Measurements from ENCODE around the gene KLK8.
A peak's percentile ranks its signal among the peaks of the same experiment; 100 is the strongest.

KLK8 gene

GRCh38 chr19:51001515-51001914 is at the start of gene KLK8:
Gene KLK8 (minus strand): TSS chr19:51001604. CDS start chr19:51001167, 437 bp downstream.
- DNase-seq (ENCODE audit: low spot score) = no peak

GRCh38 chr19:51047031-51047335 is 45.6 kb upstream of the KLK8 start:
- DNase-seq (ENCODE audit: low spot score) = no peak

GRCh38 chr19:51044327-51044726 is 42.9 kb upstream of the KLK8 start:
- DNase-seq (ENCODE audit: low spot score) = no peak

- no peak for DNase-seq (ENCODE audit: low spot score)
These were observed 42.1 kb upstream of the KLK8 start for GRCh38 chr19:51043497-51043896.

- no peak for DNase-seq (ENCODE audit: low spot score)
These were observed 38.7 kb upstream of the KLK8 start for GRCh38 chr19:51040151-51040550.

GRCh38 chr19:51036519-51036918 is 35.1 kb upstream of the KLK8 start:
- DNase-seq (ENCODE audit: low spot score) = no peak

GRCh38 chr19:51034704-51035103 is 33.3 kb upstream of the KLK8 start, which contains the start of gene KLK12:
Gene KLK12 (minus strand): TSS chr19:51035002. CDS start chr19:51034621, 381 bp downstream.
- no peak for DNase-seq (ENCODE audit: low spot score)

GRCh38 chr19:51031880-51032225 is 30.4 kb upstream of the KLK8 start:
- DNase-seq (ENCODE audit: low spot score) = no peak

GRCh38 chr19:51031220-51031879 is 29.9 kb upstream of the KLK8 start:
- DNase-seq (ENCODE audit: low spot score) = no peak

GRCh38 chr19:51030631-51031030 is 29.2 kb upstream of the KLK8 start:
- no peak for DNase-seq (ENCODE audit: low spot score)

GRCh38 chr19:51029718-51030117 is 28.3 kb upstream of the KLK8 start:
- DNase-seq (ENCODE audit: low spot score) = no peak

- no peak for DNase-seq (ENCODE audit: low spot score)
These were observed 26.5 kb upstream of the KLK8 start for GRCh38 chr19:51027873-51028272.

GRCh38 chr19:51027126-51027806 is 25.9 kb upstream of the KLK8 start:
- DNase-seq (ENCODE audit: low spot score) = no peak

- no peak for DNase-seq (ENCODE audit: low spot score)
These were observed 25.1 kb upstream of the KLK8 start, which contains the start of gene KLK11 for GRCh38 chr19:51026554-51026831. Gene KLK11 (minus strand): TSS chr19:51026616. CDS start chr19:51025631, 985 bp downstream.

- no peak for DNase-seq (ENCODE audit: low spot score)
These were observed 24.6 kb upstream of the KLK8 start for GRCh38 chr19:51025809-51026553.

- no peak for DNase-seq (ENCODE audit: low spot score)
These were observed 24.0 kb upstream of the KLK8 start for GRCh38 chr19:51025401-51025800.

GRCh38 chr19:51024924-51025323 is 23.5 kb upstream of the KLK8 start:
- DNase-seq (ENCODE audit: low spot score) = no peak

- no peak for DNase-seq (ENCODE audit: low spot score)
These were observed 22.5 kb upstream of the KLK8 start for GRCh38 chr19:51023946-51024345.

- DNase-seq (ENCODE audit: low spot score) = no peak
These were observed 21.1 kb upstream of the KLK8 start for GRCh38 chr19:51022526-51022925.

- DNase-seq (ENCODE audit: low spot score) = peak; percentile 46
These were observed 19.7 kb upstream of the KLK8 start for GRCh38 chr19:51020988-51021651.

- DNase-seq (ENCODE audit: low spot score) = no peak
These were observed 18.1 kb upstream of the KLK8 start, which contains the start of gene KLK10 for GRCh38 chr19:51019544-51019925. Gene KLK10 (minus strand): TSS chr19:51019709. CDS start chr19:51019130, 579 bp downstream.

GRCh38 chr19:51018745-51019543 is 17.5 kb upstream of the KLK8 start:
- no peak for DNase-seq (ENCODE audit: low spot score)

All from globus pallidus (tissue), 1 donor.